MG63 (cell line): ENCODE results near the gene ZNF26. TPM values are rescaled to one million over a fixed set of nuclear protein-coding genes. Genes with fewer than 3 reads are reported as not detected.
"Not testable (repeated sequence)": the region's sequence is repeated elsewhere in the genome, so short reads cannot be mapped to it uniquely, and the experiment has no call there.

Experiments
- DNase-seq: peaks from one replicate; pipeline ENCODE4 v3.0.0-alpha.2; 2020
- H3K27me3 ChIP-seq: fragments of 250-450 bp; sonication (Bioruptor Pico); 2 replicates; pipeline ENCODE4 v1.5.1; 2020; ENCODE audit warnings: mild to moderate bottlenecking, moderate library complexity
- H3K36me3 ChIP-seq: fragments of 250-450 bp; sonication (Bioruptor Pico); 2 replicates; pipeline ENCODE4 v1.5.1; 2020; ENCODE audit warnings: mild to moderate bottlenecking, moderate library complexity
- H3K4me3 ChIP-seq: fragments of 250-450 bp; sonication (Bioruptor Pico); 2 replicates; pipeline ENCODE4 v1.5.1; 2020; ENCODE audit warnings: mild to moderate bottlenecking, moderate library complexity
- H3K9me3 ChIP-seq: fragments of 250-450 bp; sonication (Bioruptor Pico); 2 replicates; pipeline ENCODE4 v1.5.1; 2020; ENCODE audit warnings: mild to moderate bottlenecking, moderate library complexity
- total RNA-seq: library from RNA; depleted of rRNA; stranded (reverse); fragments of >200 nt; shearing (Covaris generic); gene quantifications from 2 replicates; pipeline ENCODE4 v1.2.3, GENCODE V29; 2014; ENCODE audit warnings: low replicate concordance

The ZNF26 gene
- total RNA-seq, 1 experiment from 2014 or later: 10.5 TPM

- no peaks in the 10 kb centered on the region for H3K27me3 ChIP-seq
- H3K9me3 ChIP-seq: peaks cover 23% of the 10 kb centered on the region
- no peak overlapping the region for H3K4me3 ChIP-seq
- DNase-seq: no peak
- peaks cover 28% of the 10 kb centered on the region for H3K36me3 ChIP-seq
These were observed 33.6 kb upstream of the ZNF26 start for GRCh38 chr12:132952371-132953162.

- peaks cover 23% of the 10 kb centered on the region for H3K9me3 ChIP-seq
These were observed 33.1 kb upstream of the ZNF26 start for GRCh38 chr12:132953163-132953425.

GRCh38 chr12:132953771-132954170 is 32.4 kb upstream of the ZNF26 start:
- Histone ChIP-seq H3K36me3 (peaks cover 19% of the 10 kb centered on the region), H3K9me3 (peaks cover 23% of the 10 kb centered on the region), H3K27me3 (no peaks in the 10 kb centered on the region), H3K4me3 (no peak overlapping the region)
- no peak for DNase-seq

More at GRCh38 chr12:132953163-132953425, 33.1 kb upstream of the ZNF26 start:
- no peaks in the 10 kb centered on the region for H3K27me3 ChIP-seq
- peaks cover 24% of the 10 kb centered on the region for H3K36me3 ChIP-seq
- DNase-seq: no peak
- no peak overlapping the region for H3K4me3 ChIP-seq

- DNase-seq: no peak
- no peaks in the 10 kb centered on the region for H3K27me3 ChIP-seq
- H3K9me3 ChIP-seq: peaks cover 23% of the 10 kb centered on the region
- H3K36me3 ChIP-seq: peaks cover 14% of the 10 kb centered on the region
- H3K4me3 ChIP-seq: peak overlapping the region; percentile 64; the same call in 1 of the 2 replicates
These were observed 31.6 kb upstream of the ZNF26 start for GRCh38 chr12:132954471-132955048.

- H3K4me3 ChIP-seq: peak overlapping the region; percentile 64
- peak; percentile 47 for DNase-seq
- H3K36me3 ChIP-seq: peaks cover 13% of the 10 kb centered on the region
- peaks cover 23% of the 10 kb centered on the region for H3K9me3 ChIP-seq
- no peaks in the 10 kb centered on the region for H3K27me3 ChIP-seq
These were observed 30.8 kb upstream of the ZNF26 start for GRCh38 chr12:132955094-132956010.

DNA sequence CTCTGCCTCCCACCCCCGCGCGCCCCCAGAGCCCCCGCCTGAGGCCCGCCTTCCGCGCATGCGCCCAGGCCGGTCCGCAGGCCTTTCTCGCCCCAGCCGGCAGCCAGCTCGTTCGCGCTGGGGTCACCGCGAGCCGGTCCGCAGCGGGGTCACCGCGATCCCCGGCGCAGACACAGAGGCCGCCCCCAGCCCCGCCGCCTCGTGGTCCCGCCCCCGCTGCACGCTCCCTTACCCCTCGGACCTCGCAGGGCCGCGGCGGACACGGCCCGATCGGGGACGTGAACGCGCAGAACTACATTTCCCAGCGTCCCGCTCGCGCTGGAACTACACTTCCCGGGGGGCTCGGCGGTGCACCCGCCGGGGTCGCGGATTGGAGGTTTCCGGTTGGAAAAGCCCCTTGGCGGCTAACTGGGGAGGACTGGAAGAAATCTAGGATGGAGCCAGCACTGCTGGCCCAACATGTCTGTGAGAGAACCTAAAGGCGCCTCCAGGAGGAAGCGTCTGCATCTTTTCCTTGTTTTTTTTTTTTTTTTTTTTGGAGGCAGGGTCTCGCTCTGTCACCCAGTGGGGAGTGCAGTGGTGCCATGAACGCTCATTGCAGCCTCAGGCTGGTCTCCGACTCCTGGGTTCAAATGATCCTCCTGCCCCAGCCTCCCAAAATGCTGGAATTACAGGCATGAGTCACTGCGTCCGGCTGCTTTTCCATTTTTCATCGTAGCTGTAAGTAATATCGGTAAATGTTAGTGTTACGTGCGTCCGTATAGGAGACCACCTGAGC is 30.0 kb upstream of the ZNF26 start, which contains the start of gene ZNF605:
TSS of gene ZNF605 (minus strand) at position 296 of the 778 bp plus-strand sequence. CDS start 10,671 bp downstream, outside the sequence.
- peaks cover 6% of the 10 kb centered on the region for H3K36me3 ChIP-seq
- peak; percentile 89 for DNase-seq
- H3K9me3 ChIP-seq: peaks cover 17% of the 10 kb centered on the region
- peak within 1 kb of the TSS; percentile 64 for H3K4me3 ChIP-seq
- no peaks in the 10 kb centered on the region for H3K27me3 ChIP-seq

- H3K36me3 ChIP-seq, H3K4me3 ChIP-seq, H3K9me3 ChIP-seq, DNase-seq, H3K27me3 ChIP-seq: not testable (repeated sequence)
These were observed 24.4 kb upstream of the ZNF26 start for GRCh38 chr12:132961790-132962189.

- not testable (repeated sequence) for H3K9me3 ChIP-seq, H3K4me3 ChIP-seq, H3K27me3 ChIP-seq, H3K36me3 ChIP-seq, DNase-seq
These were observed 22.2 kb upstream of the ZNF26 start for GRCh38 chr12:132963947-132964346.

DNA sequence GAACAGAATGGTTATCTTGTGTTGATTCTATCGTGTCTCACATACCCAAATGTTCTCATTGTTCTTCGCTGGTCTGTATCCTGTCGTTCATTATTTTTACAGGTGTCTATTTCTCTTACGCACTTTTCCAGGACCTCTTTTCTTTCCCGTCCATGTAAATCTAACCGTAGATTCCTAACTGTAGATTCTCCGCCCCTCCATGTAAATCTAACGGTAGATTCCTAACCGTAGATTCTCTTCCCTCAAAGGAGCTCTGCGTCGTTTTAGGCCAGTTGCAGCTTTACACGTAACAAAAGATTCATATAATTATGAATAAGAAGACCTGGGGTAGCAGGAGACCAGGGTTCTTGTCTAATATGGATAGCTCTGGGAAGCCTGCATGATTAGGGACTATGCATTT is 20.4 kb upstream of the ZNF26 start:
- H3K36me3 ChIP-seq: no peaks in the 10 kb centered on the region
- no peak for DNase-seq
- no peaks in the 10 kb centered on the region for H3K27me3 ChIP-seq
- H3K9me3 ChIP-seq: peaks cover 4% of the 10 kb centered on the region; the same call in 1 of the 2 replicates
- H3K4me3 ChIP-seq: no peak overlapping the region

- Histone ChIP-seq H3K36me3 (no peaks in the 10 kb centered on the region), H3K27me3 (no peaks in the 10 kb centered on the region), H3K4me3 (no peak overlapping the region), H3K9me3 (peaks cover 2% of the 10 kb centered on the region; the same call in 1 of the 2 replicates)
- DNase-seq: no peak
These were observed 19.3 kb upstream of the ZNF26 start for GRCh38 chr12:132966676-132967415.

DNA sequence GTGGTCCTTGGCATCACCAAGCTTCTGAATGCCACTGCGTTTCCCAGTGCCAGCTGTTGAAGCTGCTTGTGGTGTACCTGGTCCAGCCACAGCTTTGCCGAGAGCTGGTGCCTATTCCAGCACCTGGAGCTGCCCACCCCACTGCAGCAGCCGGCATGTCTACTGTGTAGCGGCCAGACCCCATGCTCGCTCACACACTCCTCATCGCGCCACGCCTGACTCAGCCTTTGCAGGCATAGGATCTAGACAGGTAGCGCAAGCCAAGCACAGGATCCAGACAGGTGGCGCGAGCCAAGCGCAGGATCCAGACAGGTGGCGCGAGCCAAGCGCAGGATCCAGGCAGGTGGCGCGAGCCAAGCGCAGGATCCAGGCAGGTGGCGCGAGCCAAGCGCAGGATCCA is 18.4 kb upstream of the ZNF26 start:
- Histone ChIP-seq H3K9me3 (peaks cover 2% of the 10 kb centered on the region; the same call in 1 of the 2 replicates), H3K4me3 (no peak overlapping the region), H3K36me3 (no peaks in the 10 kb centered on the region), H3K27me3 (no peaks in the 10 kb centered on the region)
- DNase-seq: no peak

GRCh38 chr12:132972374-132972773 is 13.8 kb upstream of the ZNF26 start:
- Histone ChIP-seq H3K9me3 (no peaks in the 10 kb centered on the region; the same call in none of the 2 replicates), H3K36me3 (no peaks in the 10 kb centered on the region), H3K4me3 (no peak overlapping the region), H3K27me3 (no peaks in the 10 kb centered on the region)
- no peak for DNase-seq

GRCh38 chr12:132976870-132977269 is 9.3 kb upstream of the ZNF26 start:
- not testable (repeated sequence) for H3K36me3 ChIP-seq, H3K4me3 ChIP-seq, H3K9me3 ChIP-seq, H3K27me3 ChIP-seq
- peak; percentile 19 for DNase-seq

- H3K4me3 ChIP-seq: peak overlapping the region; percentile 70
- peaks cover 20% of the 10 kb centered on the region for H3K9me3 ChIP-seq
- no peaks in the 10 kb centered on the region for H3K27me3 ChIP-seq
- no peak for DNase-seq
- peaks cover 24% of the 10 kb centered on the region for H3K36me3 ChIP-seq
These were observed 688 bp downstream of the ZNF26 start for GRCh38 chr12:132986885-132987225.

DNA sequence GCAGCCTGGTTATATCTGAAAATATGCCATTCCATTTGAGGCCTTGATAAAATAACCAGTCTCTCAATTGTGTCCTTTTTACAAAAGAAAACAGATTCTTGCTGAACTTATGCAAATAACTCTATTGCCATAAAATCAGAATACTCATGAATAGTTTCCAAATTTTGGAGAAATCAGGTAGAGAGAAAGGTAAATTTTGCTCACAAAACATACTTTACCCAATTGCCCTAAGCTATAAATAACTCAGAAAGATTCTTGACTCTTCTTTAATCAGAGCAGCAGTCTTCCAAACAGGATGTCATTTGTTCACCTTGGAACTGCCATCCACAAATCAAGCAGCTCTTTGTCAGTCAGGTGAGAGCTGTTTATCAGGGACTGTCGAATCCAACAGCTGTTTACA is 12.6 kb downstream of the ZNF26 start:
- Histone ChIP-seq H3K36me3 (no peaks in the 10 kb centered on the region; the same call in 1 of the 2 replicates), H3K4me3 (no peak overlapping the region), H3K9me3 (peaks cover 26% of the 10 kb centered on the region), H3K27me3 (no peaks in the 10 kb centered on the region)
- DNase-seq: no peak
